Loucy (cell line): ENCODE results near the gene CGB1.

ENCODE experiments used
- H2AFZ ChIP-seq: fragments of 200-600 bp; sonication (generic); 2 replicates; pipeline ENCODE4 v1.6.0; 2016; ENCODE audit warnings: antibody characterized with exemption, mild to moderate bottlenecking, low read length, moderate library complexity
- H3F3A ChIP-seq: fragments of 200-600 bp; 2 replicates; pipeline ENCODE4 v1.6.0; 2016; ENCODE audit warnings: antibody characterized with exemption, low read depth, mild to moderate bottlenecking
- H3K27me3 ChIP-seq: fragments of 200-600 bp; sonication (generic); 2 replicates; pipeline ENCODE4 v1.6.1; 2014; ENCODE audit warnings: low read length, mild to moderate bottlenecking; ENCODE audit not compliant: insufficient read depth, poor library complexity, severe bottlenecking
- H3K36me3 ChIP-seq: fragments of 200-600 bp; sonication (generic); 2 replicates; pipeline ENCODE4 v1.6.1; 2016; ENCODE audit warnings: low read length; ENCODE audit not compliant: insufficient read depth
- H3K4me1 ChIP-seq: fragments of 200-600 bp; sonication (generic); 2 replicates; pipeline ENCODE4 v1.5.1; 2014; ENCODE audit warnings: low read length, mild to moderate bottlenecking; ENCODE audit not compliant: insufficient read depth, poor library complexity, severe bottlenecking
- H3K4me2 ChIP-seq: fragments of 200-600 bp; sonication (generic); 2 replicates; pipeline ENCODE4 v1.6.0; 2014; ENCODE audit warnings: antibody characterized with exemption, low read length, low read depth, mild to moderate bottlenecking; ENCODE audit not compliant: poor library complexity, severe bottlenecking
- H3K4me3 ChIP-seq: fragments of 200-600 bp; sonication (generic); 2 replicates; pipeline ENCODE4 v1.5.1; 2014; ENCODE audit warnings: low read length, mild to moderate bottlenecking, mixed read lengths; ENCODE audit not compliant: poor library complexity, severe bottlenecking
- H3K79me2 ChIP-seq: fragments of 200-600 bp; sonication (generic); 2 replicates; pipeline ENCODE4 v1.6.1; 2014; ENCODE audit warnings: low read length; ENCODE audit not compliant: insufficient read depth
- H3K9ac ChIP-seq: fragments of 200-600 bp; sonication (generic); 2 replicates; pipeline ENCODE4 v1.6.0; 2014; ENCODE audit warnings: mild to moderate bottlenecking, low read depth, low read length, moderate library complexity; ENCODE audit not compliant: poor library complexity, severe bottlenecking
- H3K9me2 ChIP-seq: fragments of 200-600 bp; sonication (generic); replicated peaks from 2 replicates; pipeline ENCODE4 v1.6.1; 2016; ENCODE audit warnings: low read depth, low read length, mixed read lengths
- H3K9me3 ChIP-seq: fragments of 200-600 bp; sonication (generic); 2 replicates; pipeline ENCODE4 v1.6.1; 2014; ENCODE audit warnings: mild to moderate bottlenecking, antibody characterized with exemption, low read length, low read depth; ENCODE audit not compliant: insufficient read depth
- H4K20me1 ChIP-seq: fragments of 200-600 bp; sonication (generic); 2 replicates; pipeline ENCODE4 v1.6.0; 2014; ENCODE audit warnings: antibody characterized with exemption, low read length, mild to moderate bottlenecking; ENCODE audit not compliant: insufficient read depth, poor library complexity, severe bottlenecking
- EZH2phosphoT487 ChIP-seq: fragments of 200-600 bp; IDR thresholded peaks from 2 replicates; pipeline ENCODE4 v1.6.1; 2018; ENCODE audit warnings: antibody characterized with exemption, mild to moderate bottlenecking, moderate library complexity, borderline replicate concordance
- TF ChIP-seq, protein P1 (sequence below): fragments of 200-600 bp; sonication (generic); conservative IDR thresholded peaks from 2 replicates; pipeline ENCODE4 v1.5.1; 2014; ENCODE audit warnings: mild to moderate bottlenecking, antibody characterized with exemption, low read length

The CGB1 gene

GRCh38 chr19:49022116-49022515 lies 14.6 kb downstream of the CGB1 start:
- H3K4me3 ChIP-seq: no peak overlapping the region
- H3K9me3 ChIP-seq: no peaks in the 10 kb centered on the region
- no peaks in the 10 kb centered on the region for H3K79me2 ChIP-seq
- no peak overlapping the region for H3K9ac ChIP-seq
- H3K27me3 ChIP-seq: no peaks in the 10 kb centered on the region
- no peaks in the 10 kb centered on the region for H4K20me1 ChIP-seq
- no peak overlapping the region for H2AFZ ChIP-seq
- H3K4me1 ChIP-seq: peaks cover 7% of the 10 kb centered on the region
- no peak overlapping the region for H3K4me2 ChIP-seq
- TF ChIP-seq EZH2phosphoT487: no peak
- TF ChIP-seq, protein P1, sequence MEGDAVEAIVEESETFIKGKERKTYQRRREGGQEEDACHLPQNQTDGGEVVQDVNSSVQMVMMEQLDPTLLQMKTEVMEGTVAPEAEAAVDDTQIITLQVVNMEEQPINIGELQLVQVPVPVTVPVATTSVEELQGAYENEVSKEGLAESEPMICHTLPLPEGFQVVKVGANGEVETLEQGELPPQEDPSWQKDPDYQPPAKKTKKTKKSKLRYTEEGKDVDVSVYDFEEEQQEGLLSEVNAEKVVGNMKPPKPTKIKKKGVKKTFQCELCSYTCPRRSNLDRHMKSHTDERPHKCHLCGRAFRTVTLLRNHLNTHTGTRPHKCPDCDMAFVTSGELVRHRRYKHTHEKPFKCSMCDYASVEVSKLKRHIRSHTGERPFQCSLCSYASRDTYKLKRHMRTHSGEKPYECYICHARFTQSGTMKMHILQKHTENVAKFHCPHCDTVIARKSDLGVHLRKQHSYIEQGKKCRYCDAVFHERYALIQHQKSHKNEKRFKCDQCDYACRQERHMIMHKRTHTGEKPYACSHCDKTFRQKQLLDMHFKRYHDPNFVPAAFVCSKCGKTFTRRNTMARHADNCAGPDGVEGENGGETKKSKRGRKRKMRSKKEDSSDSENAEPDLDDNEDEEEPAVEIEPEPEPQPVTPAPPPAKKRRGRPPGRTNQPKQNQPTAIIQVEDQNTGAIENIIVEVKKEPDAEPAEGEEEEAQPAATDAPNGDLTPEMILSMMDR: no peak
- no peaks in the 10 kb centered on the region for H3K9me2 ChIP-seq
- H3F3A ChIP-seq: no peaks in the 10 kb centered on the region
- no peaks in the 10 kb centered on the region; the same call in 1 of the 2 replicates for H3K36me3 ChIP-seq

- Histone ChIP-seq H3K9me3 (no peaks in the 10 kb centered on the region), H3K36me3 (no peaks in the 10 kb centered on the region; the same call in 1 of the 2 replicates), H2AFZ (no peak overlapping the region), H3K9ac (no peak overlapping the region), H3K4me2 (peak overlapping the region; percentile 18), H3K79me2 (no peaks in the 10 kb centered on the region), H3K27me3 (no peaks in the 10 kb centered on the region), H3K4me3 (peak overlapping the region; percentile 7), H3K9me2 (no peaks in the 10 kb centered on the region), H4K20me1 (no peaks in the 10 kb centered on the region), H3F3A (no peaks in the 10 kb centered on the region), H3K4me1 (peaks cover 7% of the 10 kb centered on the region)
- TF ChIP-seq, protein P1: no peak
- no peak for TF ChIP-seq EZH2phosphoT487
Observed at GRCh38 chr19:49020931-49021895, 15.5 kb downstream of the CGB1 start.

DNA sequence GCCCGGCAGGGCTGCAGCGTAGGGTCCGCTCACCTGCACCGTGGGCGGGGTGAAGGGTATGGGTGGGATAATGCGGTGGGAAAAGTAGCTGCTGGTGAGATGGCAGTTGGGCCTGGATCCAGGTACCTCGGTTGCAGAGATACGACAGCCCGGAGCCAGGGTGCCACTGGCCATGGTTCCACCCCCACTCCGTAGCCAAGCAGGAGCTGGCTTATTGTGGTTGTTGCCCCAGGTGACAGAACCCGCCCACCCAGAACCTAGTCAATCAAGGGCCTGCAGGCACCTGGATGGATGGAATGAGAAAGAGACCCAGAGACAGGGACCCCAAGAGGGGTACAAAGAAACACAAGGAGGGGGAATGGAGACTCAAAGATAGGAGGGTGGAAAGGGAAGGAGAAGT lies 16.4 kb downstream of the CGB1 start:
- no peak overlapping the region for H2AFZ ChIP-seq
- H3K4me2 ChIP-seq: peak overlapping the region; percentile 18
- peaks cover 9% of the 10 kb centered on the region; the same call in 1 of the 2 replicates for H3K36me3 ChIP-seq
- H3K79me2 ChIP-seq: no peaks in the 10 kb centered on the region
- no peak overlapping the region for H3K9ac ChIP-seq
- no peak overlapping the region for H3K4me3 ChIP-seq
- H4K20me1 ChIP-seq: no peaks in the 10 kb centered on the region
- H3K27me3 ChIP-seq: no peaks in the 10 kb centered on the region
- no peaks in the 10 kb centered on the region for H3K9me2 ChIP-seq
- H3F3A ChIP-seq: no peaks in the 10 kb centered on the region
- TF ChIP-seq EZH2phosphoT487: no peak
- TF ChIP-seq, protein P1: no peak
- peaks cover 7% of the 10 kb centered on the region for H3K4me1 ChIP-seq
- H3K9me3 ChIP-seq: no peaks in the 10 kb centered on the region
